Calu3 (cell line): Measurements from ENCODE around the gene ARRDC2. TPM values are rescaled to one million over a fixed set of nuclear protein-coding genes. Genes with fewer than 3 reads are reported as not detected.

ENCODE experiments used
- BruUV-seq: library from RNA; stranded (reverse); fragments of 400-500 nt; replicated peaks from 2 replicates; lab custom pipeline; 2021; lab: Mats Ljungman, UMichigan
- CTCF ChIA-PET: fragments of 300-600 bp; sonication (Branson Sonifier 250); formaldehyde crosslinking; loops from one replicate; lab custom pipeline; 2022; ENCODE audit warnings: antibody characterized with exemption; lab: Charles Lee
- DNase-seq: peaks from one replicate; pipeline ENCODE4 v3.0.0; 2022
- H3K27ac Mint-ChIP-seq: one replicate; pipeline ENCODE4 v1.8.0; 2022; ENCODE audit warnings: mixed read lengths; ENCODE audit not compliant: unreplicated experiment
- H3K27me3 Mint-ChIP-seq: one replicate; pipeline ENCODE4 v1.8.0; 2022; ENCODE audit warnings: mixed read lengths; ENCODE audit not compliant: unreplicated experiment
- H3K36me3 Mint-ChIP-seq: one replicate; pipeline ENCODE4 v1.8.0; 2022; ENCODE audit warnings: mild to moderate bottlenecking, moderate library complexity, mixed read lengths; ENCODE audit not compliant: insufficient read depth, unreplicated experiment
- H3K4me1 Mint-ChIP-seq: one replicate; pipeline ENCODE4 v1.8.0; 2022; ENCODE audit warnings: mild to moderate bottlenecking, low read depth, mixed read lengths; ENCODE audit not compliant: unreplicated experiment
- H3K4me3 Mint-ChIP-seq: one replicate; pipeline ENCODE4 v1.8.0; 2022; ENCODE audit warnings: mild to moderate bottlenecking, low read depth, moderate library complexity, mixed read lengths; ENCODE audit not compliant: unreplicated experiment
- H3K9me3 Mint-ChIP-seq: one replicate; pipeline ENCODE4 v1.8.0; 2022; ENCODE audit warnings: low read depth, mixed read lengths; ENCODE audit not compliant: unreplicated experiment
- CTCF ChIP-seq: fragments of 200-600 bp; IDR thresholded peaks from one replicate; pipeline ENCODE4 v1.8.0; 2022; ENCODE audit warnings: antibody characterized with exemption; ENCODE audit not compliant: unreplicated experiment
- intact Hi-C: fragments of 100-400 bp; cut with micrococcal nuclease; formaldehyde crosslinking; loops from one replicate; pipeline ENCODE4 v1.10.0; 2022; ENCODE audit not compliant: unreplicated experiment
- total RNA-seq: library from RNA; stranded (reverse); gene quantifications from 2 replicates; pipeline ENCODE4 v1.2.3, GENCODE V29; 2022

Gene ARRDC2
- total RNA-seq, 1 experiment from 2014 or later: 15.8 TPM

DNA sequence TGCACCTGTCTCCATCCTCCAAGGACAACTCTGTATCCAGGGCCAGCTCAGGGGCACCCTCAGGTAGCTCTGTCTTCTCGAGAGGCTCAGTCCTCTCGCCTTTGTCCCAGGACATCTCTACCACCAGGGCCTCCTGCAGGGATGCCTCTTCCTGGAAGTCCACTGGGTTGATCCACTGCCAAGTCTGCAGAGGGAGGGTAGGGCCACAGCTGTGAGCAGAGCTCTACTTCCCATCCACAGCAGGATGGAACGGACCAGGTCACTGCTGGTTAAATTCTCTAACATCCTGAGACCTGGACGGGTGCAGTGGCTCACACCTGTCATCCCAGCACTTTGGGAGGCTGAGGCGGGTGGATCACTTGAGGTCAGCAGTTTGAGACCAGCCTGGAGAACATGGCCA is 51.9 kb downstream of the ARRDC2 start:
- H3K27me3 Mint-ChIP-seq: no peaks in the 10 kb centered on the region
- peaks cover 8% of the 10 kb centered on the region for H3K4me1 Mint-ChIP-seq
- intact Hi-C loops: no loop called here
- DNase-seq: no peak
- BruUV-seq: no TSS peak
- CTCF ChIA-PET: interaction anchor here (0.6 kb wide), 1 partner anchor 294 kb away, joined by 4 read pairs; no protein-coding TSS in a partner anchor
- H3K27ac Mint-ChIP-seq: no peak overlapping the region
- no peak for TF ChIP-seq CTCF
- no peaks in the 10 kb centered on the region for H3K9me3 Mint-ChIP-seq
- no peaks in the 10 kb centered on the region for H3K36me3 Mint-ChIP-seq
- H3K4me3 Mint-ChIP-seq: no peak overlapping the region

GRCh38 chr19:18060472-18060871 is 52.5 kb downstream of the ARRDC2 start:
- intact Hi-C loops: no loop called here
- no peak for DNase-seq
- Mint-ChIP-seq H3K4me1 (peaks cover 8% of the 10 kb centered on the region), H3K27ac (no peak overlapping the region), H3K4me3 (no peak overlapping the region), H3K27me3 (no peaks in the 10 kb centered on the region), H3K9me3 (no peaks in the 10 kb centered on the region), H3K36me3 (no peaks in the 10 kb centered on the region)
- TF ChIP-seq CTCF: no peak
- CTCF ChIA-PET: no interaction called here
- BruUV-seq: no TSS peak

- Mint-ChIP-seq H3K27me3 (no peaks in the 10 kb centered on the region), H3K4me1 (peaks cover 8% of the 10 kb centered on the region), H3K9me3 (no peaks in the 10 kb centered on the region), H3K27ac (no peak overlapping the region), H3K36me3 (no peaks in the 10 kb centered on the region), H3K4me3 (no peak overlapping the region)
- BruUV-seq: no TSS peak
- DNase-seq: no peak
- intact Hi-C loops: no loop called here
- CTCF ChIA-PET: no interaction called here
- no peak for TF ChIP-seq CTCF
Measured at GRCh38 chr19:18062028-18062427, 54.1 kb downstream of the ARRDC2 start.

- TF ChIP-seq CTCF: no peak
- DNase-seq: no peak
- H3K36me3 Mint-ChIP-seq: no peaks in the 10 kb centered on the region
- H3K27me3 Mint-ChIP-seq: no peaks in the 10 kb centered on the region
- peaks cover 3% of the 10 kb centered on the region for H3K4me1 Mint-ChIP-seq
- no peaks in the 10 kb centered on the region for H3K9me3 Mint-ChIP-seq
- no TSS peak for BruUV-seq
- CTCF ChIA-PET: no interaction called here
- intact Hi-C loops: no loop called here
- peak overlapping the region; percentile 68 for H3K27ac Mint-ChIP-seq
- no peak overlapping the region for H3K4me3 Mint-ChIP-seq
Measured at GRCh38 chr19:18063463-18063862, 55.5 kb downstream of the ARRDC2 start.

Other genes starting within 250 kb of the ARRDC2 start
- gene B3GNT3, start 213.0 kb upstream of the ARRDC2 start, total RNA-seq: 75.1 and 121 TPM in 2 replicates
- not detected in 2 replicates for gene INSL3, start 186.7 kb upstream of the ARRDC2 start, total RNA-seq
- not detected in 2 replicates for gene JAK3, start 160.2 kb upstream of the ARRDC2 start, total RNA-seq
- 955 and 1,054 TPM in 2 replicates for gene RPL18A, start 148.3 kb upstream of the ARRDC2 start, total RNA-seq
- not detected in 2 replicates for gene SLC5A5, start 136.2 kb upstream of the ARRDC2 start, total RNA-seq
- 51.1 and 53.4 TPM in 2 replicates for gene CCDC124, start 75.2 kb upstream of the ARRDC2 start, total RNA-seq
- gene KCNN1, start 41.1 kb upstream of the ARRDC2 start, total RNA-seq: not detected in 2 replicates
- gene IL12RB1, start 78.8 kb downstream of the ARRDC2 start, total RNA-seq: not detected in 2 replicates
- 5.5 and 5.9 TPM in 2 replicates for gene MAST3, start 89.6 kb downstream of the ARRDC2 start, total RNA-seq
- gene PIK3R2, start 145.0 kb downstream of the ARRDC2 start, total RNA-seq: 22.5 and 23.2 TPM in 2 replicates
- 22.4 and 41.8 TPM in 2 replicates for gene IFI30, start 165.6 kb downstream of the ARRDC2 start, total RNA-seq
- 10.9 and 11.5 TPM in 2 replicates for gene MPV17L2, start 185.0 kb downstream of the ARRDC2 start, total RNA-seq
- 1.9 TPM in 2 replicates for gene RAB3A, start 195.9 kb downstream of the ARRDC2 start, total RNA-seq
- 0.90 and 2.4 TPM in 2 replicates for gene PDE4C, start 218.3 kb downstream of the ARRDC2 start, total RNA-seq